NK-92 (cell line): ENCODE measurements around the gene NMRAL1.
A peak's percentile ranks its signal among the peaks of the same experiment; 100 is the strongest.

ENCODE experiments used
- DNase-seq: peaks from one replicate; lab custom pipeline; 2025; ENCODE audit not compliant: unreplicated experiment; lab: John Stamatoyannopoulos, UW

Gene NMRAL1

GRCh38 chr16:4505356-4506147 is 31.1 kb upstream of the NMRAL1 start:
- no peak for DNase-seq

GRCh38 chr16:4501071-4501478 is 26.6 kb upstream of the NMRAL1 start:
- DNase-seq: no peak

- DNase-seq: no peak
Measured at GRCh38 chr16:4500272-4500671, 25.8 kb upstream of the NMRAL1 start.

GRCh38 chr16:4499196-4499555 is 24.8 kb upstream of the NMRAL1 start:
- no peak for DNase-seq

- no peak for DNase-seq
Measured at GRCh38 chr16:4498546-4499195, 24.2 kb upstream of the NMRAL1 start.

- no peak for DNase-seq
Measured at GRCh38 chr16:4496305-4496704, 21.9 kb upstream of the NMRAL1 start.

- DNase-seq: no peak
Measured at GRCh38 chr16:4495766-4496165, 21.3 kb upstream of the NMRAL1 start.

- no peak for DNase-seq
Measured at GRCh38 chr16:4494746-4495490, 20.5 kb upstream of the NMRAL1 start.

- no peak for DNase-seq
Measured at GRCh38 chr16:4491898-4492297, 17.5 kb upstream of the NMRAL1 start.

- DNase-seq: no peak
Measured at GRCh38 chr16:4489030-4489429, 14.6 kb upstream of the NMRAL1 start.

GRCh38 chr16:4488499-4488967 is 14.1 kb upstream of the NMRAL1 start:
- DNase-seq: no peak

GRCh38 chr16:4487955-4488498 is 13.6 kb upstream of the NMRAL1 start:
- no peak for DNase-seq

GRCh38 chr16:4486126-4486893 is 11.9 kb upstream of the NMRAL1 start:
- DNase-seq: no peak

GRCh38 chr16:4481963-4482362 is 7.5 kb upstream of the NMRAL1 start:
- DNase-seq: no peak

- no peak for DNase-seq
Measured at GRCh38 chr16:4481526-4481925, 7.1 kb upstream of the NMRAL1 start.

GRCh38 chr16:4477966-4478365 is 3.5 kb upstream of the NMRAL1 start:
- DNase-seq: no peak

GRCh38 chr16:4475880-4476788 is 1.7 kb upstream of the NMRAL1 start, which contains the start of gene HMOX2:
Gene HMOX2, plus strand, starts transcription at chr16:4476398. Its CDS starts 29,127 bp downstream, at chr16:4505525.
- DNase-seq: peak; percentile 24

GRCh38 chr16:4472880-4473279 is 1.5 kb downstream of the NMRAL1 start:
- DNase-seq: no peak

GRCh38 chr16:4471869-4472268 is 2.6 kb downstream of the NMRAL1 start:
- DNase-seq: no peak

GRCh38 chr16:4468972-4469371 is 5.5 kb downstream of the NMRAL1 start:
- no peak for DNase-seq
